Right ventricle myocardium superior (tissue), 1 donor: ENCODE measurements around the gene PITRM1. TPM values are rescaled to one million over a fixed set of nuclear protein-coding genes. Genes with fewer than 3 reads are reported as not detected.
"Not testable (repeated sequence)": the region's sequence is repeated elsewhere in the genome, so short reads cannot be mapped to it uniquely, and the experiment has no call there.

Experiments
- ATAC-seq: fragments of 200-7000 bp; cut with Tn5 transposase; one replicate; pipeline ENCODE4 v1.9.1; 2020; ENCODE audit warnings: mild to moderate bottlenecking; ENCODE audit not compliant: poor library complexity
- DNase-seq: peaks from one replicate; pipeline ENCODE4 v3.0.0-alpha.2; 2020
- intact Hi-C: fragments of 100-400 bp; cut with DNase I; formaldehyde crosslinking; loops from one replicate; pipeline ENCODE4 v1.11.2; 2022
- long read RNA-seq: library from polyadenylated mRNA; unstranded; transcript quantifications from one replicate; pipeline ENCODE4 v2.0.0, GENCODE V29; 2021
- total RNA-seq: library from RNA; stranded (reverse); fragmentation: NEBNext Ultra II Directional; extraction: Animal tissue kit (Norgen Biotek cat#: 25700); gene quantifications from one replicate; pipeline ENCODE4 v1.2.1, GENCODE V29; 2021
- donor health status: DM: no; HTN: yes; CAD: no; lungs with severe emphysema.

Gene PITRM1
- total RNA-seq, result 84.4 TPM
- long read RNA-seq, transcript PITRM1-202 (27 exons, 3,487 nt), result minor isoform, 5 of 213 reads
- long read RNA-seq, transcript PITRM1-201 (27 exons, 3,450 nt), result major isoform, 122 of 213 reads
- long read RNA-seq, partial matches to known transcripts, result 50 of 213 reads
- long read RNA-seq, other reads (novel, unspliced or antisense), result 36 of 213 reads

- DNase-seq, result peak; percentile 100
- intact Hi-C loops, result no loop called here
- peak; percentile 98 for ATAC-seq
These were observed at the start of gene PITRM1 for GRCh38 chr10:3172446-3173170. Gene PITRM1, minus strand, starts transcription at chr10:3172782. Its CDS starts 10 bp downstream, at chr10:3172772.

GRCh38 chr10:3222068-3222467 lies 49.5 kb upstream of the PITRM1 start:
- DNase-seq, result no peak
- no peak for ATAC-seq
- intact Hi-C loops, result no loop called here

- ATAC-seq, DNase-seq, intact Hi-C loops: not testable (repeated sequence)
These were observed 49.0 kb upstream of the PITRM1 start for GRCh38 chr10:3221601-3222000.

GRCh38 chr10:3220853-3221252 lies 48.3 kb upstream of the PITRM1 start:
- ATAC-seq, result no peak
- intact Hi-C loops, result no loop called here
- DNase-seq, result no peak

GRCh38 chr10:3219021-3219628 lies 46.5 kb upstream of the PITRM1 start:
- intact Hi-C loops, ATAC-seq, DNase-seq: not testable (repeated sequence)

- intact Hi-C loops, result no loop called here
- DNase-seq, result no peak
- no peak for ATAC-seq
These were observed 45.3 kb upstream of the PITRM1 start for GRCh38 chr10:3217853-3218252.

- no peak for ATAC-seq
These were observed 44.7 kb upstream of the PITRM1 start for GRCh38 chr10:3217301-3217700.

GRCh38 chr10:3215153-3215775 lies 42.7 kb upstream of the PITRM1 start:
- no peak for DNase-seq
- no peak for ATAC-seq
- intact Hi-C loops, result no loop called here

More at GRCh38 chr10:3217301-3217700, 44.7 kb upstream of the PITRM1 start:
- intact Hi-C loops, result no loop called here
- no peak for DNase-seq

- no peak for ATAC-seq
- intact Hi-C loops, result no loop called here
- no peak for DNase-seq
These were observed 41.4 kb upstream of the PITRM1 start for GRCh38 chr10:3213758-3214515.

GRCh38 chr10:3213208-3213607 lies 40.6 kb upstream of the PITRM1 start:
- ATAC-seq, result no peak
- DNase-seq, result no peak
- intact Hi-C loops, result no loop called here

GRCh38 chr10:3210251-3210877 lies 37.8 kb upstream of the PITRM1 start:
- ATAC-seq, result no peak
- intact Hi-C loops, result no loop called here
- no peak for DNase-seq

- DNase-seq (no peak), ATAC-seq (no peak)
- intact Hi-C loops, result no loop called here
These were observed 36.2 kb upstream of the PITRM1 start for GRCh38 chr10:3208481-3209406.

- no peak for DNase-seq
- intact Hi-C loops, result no loop called here
- no peak for ATAC-seq
These were observed 34.8 kb upstream of the PITRM1 start for GRCh38 chr10:3207351-3207750.

GRCh38 chr10:3206511-3207157 lies 34.1 kb upstream of the PITRM1 start:
- ATAC-seq (no peak), DNase-seq (no peak)
- intact Hi-C loops, result no loop called here

- intact Hi-C loops, result no loop called here
- DNase-seq (no peak), ATAC-seq (no peak)
These were observed 31.4 kb upstream of the PITRM1 start for GRCh38 chr10:3203972-3204371.

- DNase-seq, result no peak
- intact Hi-C loops, result no loop called here
- ATAC-seq, result no peak
These were observed 30.6 kb upstream of the PITRM1 start for GRCh38 chr10:3203016-3203811.
